Glomerular visceral epithelial cell (primary cell): ENCODE data around the gene RAMACL.

Source experiments
- DNase-seq: peaks from one replicate; pipeline ENCODE4 v3.0.0-alpha.2; 2016; ENCODE audit errors: extremely low spot score

Gene RAMACL

GRCh38 chr6:166618251-166618650, 31.8 kb upstream of the RAMACL start:
- no peak for DNase-seq

- no peak for DNase-seq
Observed at GRCh38 chr6:166617359-166617758, 30.9 kb upstream of the RAMACL start.

GRCh38 chr6:166616261-166617238, 30.1 kb upstream of the RAMACL start:
- DNase-seq: no peak

GRCh38 chr6:166615059-166615770, 28.7 kb upstream of the RAMACL start:
- peak; percentile 25 for DNase-seq

GRCh38 chr6:166614589-166614988, 28.1 kb upstream of the RAMACL start:
- no peak for DNase-seq

- no peak for DNase-seq
Observed at GRCh38 chr6:166614171-166614583, 27.7 kb upstream of the RAMACL start.

GRCh38 chr6:166613027-166613426, 26.5 kb upstream of the RAMACL start:
- DNase-seq: no peak

- no peak for DNase-seq
Observed at GRCh38 chr6:166612471-166612881, 26.0 kb upstream of the RAMACL start.

- peak; percentile 46 for DNase-seq
Observed at GRCh38 chr6:166611631-166612030, 25.2 kb upstream of the RAMACL start.

GRCh38 chr6:166610069-166610468, 23.6 kb upstream of the RAMACL start:
- DNase-seq: no peak

GRCh38 chr6:166608774-166609173, 22.3 kb upstream of the RAMACL start:
- no peak for DNase-seq

- no peak for DNase-seq
Observed at GRCh38 chr6:166605752-166606151, 19.3 kb upstream of the RAMACL start.

- no peak for DNase-seq
Observed at GRCh38 chr6:166604911-166605310, 18.4 kb upstream of the RAMACL start.

- DNase-seq: no peak
Observed at GRCh38 chr6:166604328-166604727, 17.9 kb upstream of the RAMACL start.

- DNase-seq: no peak
Observed at GRCh38 chr6:166603043-166603690, 16.7 kb upstream of the RAMACL start.

GRCh38 chr6:166601956-166602355, 15.5 kb upstream of the RAMACL start:
- no peak for DNase-seq

DNA sequence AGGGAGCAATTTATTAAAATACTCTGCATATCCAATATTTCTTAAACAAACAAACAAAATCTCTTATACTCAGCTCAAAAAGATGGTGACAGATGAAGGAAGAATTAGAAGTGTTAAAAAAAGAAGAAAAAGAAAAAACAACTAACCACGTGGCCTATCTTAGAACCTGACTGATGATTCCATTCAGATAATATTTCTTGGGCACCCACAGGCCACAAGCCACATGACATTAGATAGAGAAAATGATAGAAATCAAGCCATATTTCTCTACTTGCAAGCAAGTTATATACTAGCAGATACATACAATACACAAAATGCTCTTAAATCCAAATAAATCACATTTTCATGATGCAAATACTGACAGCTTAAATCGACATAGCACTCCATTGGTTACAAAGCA, 14.5 kb upstream of the RAMACL start:
- no peak for DNase-seq

- no peak for DNase-seq
Observed at GRCh38 chr6:166599205-166599604, 12.7 kb upstream of the RAMACL start.

DNA sequence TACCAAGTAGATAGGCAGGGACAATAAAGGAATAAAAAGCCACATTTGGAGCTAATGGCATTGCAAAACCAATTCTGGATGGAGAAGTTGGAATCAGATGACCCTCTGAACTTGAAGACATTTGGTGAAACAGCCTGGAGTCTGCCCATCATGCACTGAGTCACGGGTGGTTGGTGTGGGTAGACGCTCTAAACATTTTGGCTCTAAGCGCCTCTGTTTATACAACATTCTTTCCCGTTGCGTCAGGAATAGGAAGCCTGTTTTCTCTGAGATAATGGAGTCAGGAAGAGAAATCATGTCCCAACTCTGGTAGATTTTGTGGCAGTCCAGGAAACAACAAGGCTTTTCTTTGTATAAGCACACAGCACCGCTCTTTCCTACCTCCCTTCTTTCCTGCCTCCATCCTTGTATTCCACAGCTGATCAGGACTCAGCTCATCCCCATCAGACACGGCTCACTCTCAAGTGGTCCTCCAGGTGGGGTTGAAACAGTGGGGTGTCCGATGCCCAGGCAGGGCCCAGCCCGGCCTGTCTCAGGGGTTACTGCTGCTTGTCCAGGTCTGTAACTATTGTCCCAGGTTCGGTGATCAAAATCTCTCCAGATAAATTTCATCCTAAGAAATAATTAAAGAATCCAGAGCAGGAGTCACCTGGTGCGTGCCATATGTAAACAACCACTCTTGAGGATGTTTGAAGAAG, 12.1 kb upstream of the RAMACL start:
- DNase-seq: peak; percentile 80

DNA sequence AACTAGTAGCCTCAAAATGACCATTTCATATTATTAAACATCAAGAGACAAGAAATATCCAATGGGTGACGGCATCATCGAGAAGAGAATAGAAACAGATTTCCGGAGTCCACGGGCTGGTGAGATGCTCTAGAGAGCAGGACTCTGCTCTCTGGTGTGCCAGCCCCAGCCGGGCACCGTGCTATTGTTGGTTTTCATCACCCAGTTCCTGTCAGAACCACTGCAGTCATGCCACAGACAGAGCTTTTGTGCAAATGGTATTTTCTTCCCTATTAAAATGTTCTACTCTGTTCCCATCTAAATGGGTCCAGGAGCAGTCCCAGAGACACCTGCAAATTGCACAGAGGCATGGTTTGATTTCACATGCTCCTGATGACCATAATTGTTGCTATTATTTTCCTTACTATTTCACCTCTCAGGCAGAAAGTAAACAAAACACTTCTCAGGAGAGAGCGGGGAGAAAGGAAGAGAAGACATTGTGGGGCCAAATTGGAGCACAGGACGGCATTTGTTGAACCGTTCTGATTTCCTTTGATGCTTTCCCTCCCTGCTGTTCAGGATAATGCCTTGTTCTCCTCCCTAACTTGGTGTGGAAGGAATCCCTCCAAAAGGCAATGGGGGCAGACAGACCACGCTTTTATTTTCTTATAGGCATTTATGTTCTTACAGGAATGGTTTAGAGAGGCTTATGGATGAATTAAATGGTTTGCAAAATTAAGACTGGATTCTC, 11.4 kb upstream of the RAMACL start:
- DNase-seq: no peak
